Activated CD4-positive, alpha-beta memory T cell treated with anti-CD3 and anti-CD28 coated beads, Interleukin-2, amount 10 ng/mL, durations not matched to agents 7 days and 5 days (primary cell): ENCODE data around the gene KCNA2. TPM values are rescaled to one million over a fixed set of nuclear protein-coding genes. Genes with fewer than 3 reads are reported as not detected.

Source experiments
- CTCF ChIA-PET: fragments of 350-600 bp; sonication (Branson Sonifier 250); formaldehyde crosslinking; loops from one replicate; lab custom pipeline; 2021; ENCODE audit warnings: antibody characterized with exemption, inconsistent platforms; lab: Charles Lee
- POLR2A ChIA-PET: fragments of 350-600 bp; sonication (Branson Sonifier 250); formaldehyde crosslinking; loops from one replicate; lab custom pipeline; 2021; ENCODE audit warnings: antibody characterized with exemption; lab: Charles Lee
- DNase-seq: peaks from one replicate; pipeline ENCODE4 v3.0.0-alpha.2; 2020
- H3K27ac Mint-ChIP-seq: one replicate; pipeline ENCODE4 v1.8.0; 2021; ENCODE audit warnings: mild to moderate bottlenecking, mixed read lengths
- H3K27me3 Mint-ChIP-seq: one replicate; pipeline ENCODE4 v1.8.0; 2021; ENCODE audit warnings: mixed read lengths
- H3K36me3 Mint-ChIP-seq: one replicate; pipeline ENCODE4 v1.8.0; 2021; ENCODE audit warnings: low read depth, mixed read lengths
- H3K4me1 Mint-ChIP-seq: one replicate; pipeline ENCODE4 v1.8.0; 2021; ENCODE audit warnings: mixed read lengths
- H3K4me3 Mint-ChIP-seq: one replicate; pipeline ENCODE4 v1.8.0; 2021; ENCODE audit warnings: mild to moderate bottlenecking, mixed read lengths
- H3K9me3 Mint-ChIP-seq: one replicate; pipeline ENCODE4 v1.8.0; 2021; ENCODE audit warnings: mixed read lengths
- total RNA-seq, 2 experiments: library from RNA; stranded (reverse); gene quantifications; one replicate each; pipeline ENCODE4 v1.2.3, GENCODE V29; 2021

Gene KCNA2
- total RNA-seq, 2 experiments from 2014 or later = 5.9 to 6.6 TPM

DNA sequence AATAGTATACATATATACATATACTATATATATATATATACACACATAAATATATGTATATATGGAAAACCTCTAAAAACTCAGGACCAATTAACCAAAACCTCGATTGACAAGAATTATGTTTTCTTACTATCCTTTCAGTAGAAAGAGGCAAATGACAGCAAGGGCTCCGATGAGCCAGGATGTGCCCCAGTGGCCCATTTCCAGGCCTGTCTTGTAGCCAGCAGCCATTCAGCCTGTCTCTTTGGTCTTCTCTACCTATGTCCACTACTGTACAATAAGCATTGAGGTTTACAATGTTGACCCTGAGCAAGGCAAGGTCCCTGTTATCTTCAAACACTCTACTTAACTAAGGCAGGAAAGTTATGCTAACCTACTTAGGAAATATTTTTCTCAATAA, 9.8 kb downstream of the KCNA2 start:
- ChIA-PET CTCF (interaction anchor here (2.3 kb wide), 1 partner anchor 23 kb away, joined by 9 read pairs; no protein-coding TSS in a partner anchor), POLR2A (interaction anchor here (1.0 kb wide), 1 partner anchor 10 kb away, joined by 3 read pairs; the partner anchor contains the start of gene KCNA2)
- H3K4me1 Mint-ChIP-seq = peaks cover 32% of the 10 kb centered on the region
- no peak for DNase-seq
- H3K9me3 Mint-ChIP-seq = no peaks in the 10 kb centered on the region
- H3K27ac Mint-ChIP-seq = no peak overlapping the region
- no peaks in the 10 kb centered on the region for H3K36me3 Mint-ChIP-seq
- H3K27me3 Mint-ChIP-seq = no peaks in the 10 kb centered on the region
- no peak overlapping the region for H3K4me3 Mint-ChIP-seq

DNA sequence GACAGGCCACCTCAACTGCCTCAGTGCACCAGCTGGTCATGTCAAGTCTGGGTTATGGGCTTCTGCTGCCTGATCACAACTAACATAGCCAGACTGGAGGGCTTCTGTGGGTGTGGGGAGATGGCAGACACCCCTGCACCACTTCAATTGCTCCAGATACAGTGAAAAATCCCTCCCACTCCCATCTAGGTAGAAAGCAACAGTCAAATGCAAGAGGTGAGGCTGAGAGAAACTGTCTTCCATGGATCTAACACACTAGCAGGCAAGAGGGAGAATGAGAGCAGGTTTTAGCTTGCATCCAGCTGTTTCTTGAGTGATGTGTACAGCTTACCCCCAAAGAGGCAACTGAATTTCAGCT, 10.8 kb downstream of the KCNA2 start:
- ChIA-PET CTCF (interaction anchor here (2.7 kb wide), 1 partner anchor 10 kb away, joined by 17 read pairs; the partner anchor contains the start of gene KCNA2), POLR2A (interaction anchor here (1.0 to 1.9 kb wide), 3 partner anchors 9 to 24 kb away, joined by 3 to 13 read pairs (median 3); partner anchors contain the start of gene KCNA2)
- Mint-ChIP-seq H3K27ac (no peak overlapping the region), H3K4me3 (no peak overlapping the region), H3K36me3 (no peaks in the 10 kb centered on the region), H3K9me3 (no peaks in the 10 kb centered on the region), H3K27me3 (peaks cover 2% of the 10 kb centered on the region), H3K4me1 (peaks cover 32% of the 10 kb centered on the region)
- DNase-seq = no peak

GRCh38 chr1:110594456-110595352, 11.5 kb downstream of the KCNA2 start:
- Mint-ChIP-seq H3K27ac (no peak overlapping the region), H3K4me3 (no peak overlapping the region), H3K27me3 (peaks cover 2% of the 10 kb centered on the region), H3K9me3 (no peaks in the 10 kb centered on the region), H3K4me1 (peaks cover 32% of the 10 kb centered on the region), H3K36me3 (no peaks in the 10 kb centered on the region)
- no peak for DNase-seq
- CTCF ChIA-PET = interaction anchor here (0.9 to 3.3 kb wide), 5 partner anchors 11 to 189 kb away, joined by 3 to 17 read pairs (median 9); partner anchors contain the start of gene KCNA2
- POLR2A ChIA-PET = interaction anchor here (0.9 to 1.9 kb wide), 5 partner anchors 10 to 80 kb away, joined by 3 to 13 read pairs (median 3); partner anchors contain the start of gene KCNA2

- Mint-ChIP-seq H3K9me3 (no peaks in the 10 kb centered on the region), H3K27me3 (peaks cover 4% of the 10 kb centered on the region), H3K4me1 (peaks cover 32% of the 10 kb centered on the region), H3K36me3 (no peaks in the 10 kb centered on the region), H3K4me3 (no peak overlapping the region), H3K27ac (peak overlapping the region; percentile 28)
- CTCF ChIA-PET = interaction anchor here (0.9 to 3.3 kb wide), 5 partner anchors 12 to 190 kb away, joined by 3 to 17 read pairs (median 9); partner anchors contain the start of gene KCNA2
- POLR2A ChIA-PET = interaction anchor here (0.9 to 1.9 kb wide), 4 partner anchors 9 to 80 kb away, joined by 3 to 13 read pairs (median 4); partner anchors contain the start of gene KCNA2
- no peak for DNase-seq
These were observed 12.3 kb downstream of the KCNA2 start for GRCh38 chr1:110593902-110594301.

DNA sequence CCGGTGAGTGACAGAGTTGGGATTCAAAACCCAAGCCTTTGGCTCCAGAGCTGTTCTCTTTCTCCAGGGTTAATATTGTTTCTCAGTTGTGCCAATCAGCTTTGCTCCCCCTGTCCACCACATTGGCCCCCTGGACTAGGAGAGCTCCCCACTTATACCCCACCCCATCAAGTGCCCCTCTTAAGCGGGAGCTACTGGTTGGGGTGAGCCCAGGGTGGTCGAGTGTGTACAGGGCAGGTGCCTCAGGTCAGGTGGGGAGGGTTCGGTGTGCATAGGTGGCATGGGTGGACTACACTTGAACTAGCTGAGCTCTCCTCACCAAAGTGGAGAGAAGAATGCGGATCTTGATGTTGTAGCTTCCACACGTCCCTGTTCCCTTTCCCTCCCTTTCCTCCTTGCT, 14.2 kb downstream of the KCNA2 start:
- peaks cover 32% of the 10 kb centered on the region for H3K4me1 Mint-ChIP-seq
- DNase-seq = no peak
- peaks cover 9% of the 10 kb centered on the region for H3K27me3 Mint-ChIP-seq
- H3K27ac Mint-ChIP-seq = no peak overlapping the region
- H3K36me3 Mint-ChIP-seq = no peaks in the 10 kb centered on the region
- no peaks in the 10 kb centered on the region for H3K9me3 Mint-ChIP-seq
- CTCF ChIA-PET = interaction anchor here (0.6 to 3.3 kb wide), 3 partner anchors 28 to 190 kb away, joined by 3 to 11 read pairs (median 4); no protein-coding TSS in a partner anchor
- H3K4me3 Mint-ChIP-seq = no peak overlapping the region
- POLR2A ChIA-PET = interaction anchor here (1.5 kb wide), 1 partner anchor 12 kb away, joined by 3 read pairs; no protein-coding TSS in a partner anchor

- ChIA-PET POLR2A (no interaction called here), CTCF (interaction anchor here (0.7 to 0.8 kb wide), 2 partner anchors 18 to 33 kb away, joined by 3 read pairs; no protein-coding TSS in a partner anchor)
- no peaks in the 10 kb centered on the region for H3K36me3 Mint-ChIP-seq
- no peak overlapping the region for H3K27ac Mint-ChIP-seq
- H3K9me3 Mint-ChIP-seq = no peaks in the 10 kb centered on the region
- H3K4me1 Mint-ChIP-seq = peaks cover 16% of the 10 kb centered on the region
- H3K4me3 Mint-ChIP-seq = no peak overlapping the region
- H3K27me3 Mint-ChIP-seq = peaks cover 11% of the 10 kb centered on the region
- no peak for DNase-seq
These were observed 17.2 kb downstream of the KCNA2 start for GRCh38 chr1:110588991-110589390.

DNA sequence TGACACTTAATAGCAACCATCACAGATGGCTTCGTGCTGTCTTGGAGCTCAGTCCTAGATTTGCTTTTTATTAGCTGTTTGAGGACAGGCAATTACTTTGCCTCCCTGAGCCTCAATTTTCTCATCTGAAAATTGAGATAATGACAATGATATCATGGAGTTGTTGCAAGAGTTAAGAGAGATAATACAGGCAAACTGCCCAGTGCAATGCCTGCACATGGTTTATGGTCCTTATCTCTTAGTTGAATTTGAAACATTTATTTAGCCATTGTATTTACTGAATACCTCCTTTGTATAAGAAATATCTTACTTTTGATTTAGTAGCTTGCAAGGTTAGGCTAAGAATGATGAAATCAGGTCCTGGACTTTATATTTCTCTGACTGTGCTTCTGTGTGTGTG, 17.7 kb downstream of the KCNA2 start:
- CTCF ChIA-PET = interaction anchor here (0.8 kb wide), 1 partner anchor 33 kb away, joined by 3 read pairs; no protein-coding TSS in a partner anchor
- H3K4me1 Mint-ChIP-seq = peaks cover 11% of the 10 kb centered on the region
- no peaks in the 10 kb centered on the region for H3K9me3 Mint-ChIP-seq
- H3K4me3 Mint-ChIP-seq = no peak overlapping the region
- H3K36me3 Mint-ChIP-seq = no peaks in the 10 kb centered on the region
- peaks cover 11% of the 10 kb centered on the region for H3K27me3 Mint-ChIP-seq
- H3K27ac Mint-ChIP-seq = no peak overlapping the region
- DNase-seq = no peak
- POLR2A ChIA-PET = no interaction called here

DNA sequence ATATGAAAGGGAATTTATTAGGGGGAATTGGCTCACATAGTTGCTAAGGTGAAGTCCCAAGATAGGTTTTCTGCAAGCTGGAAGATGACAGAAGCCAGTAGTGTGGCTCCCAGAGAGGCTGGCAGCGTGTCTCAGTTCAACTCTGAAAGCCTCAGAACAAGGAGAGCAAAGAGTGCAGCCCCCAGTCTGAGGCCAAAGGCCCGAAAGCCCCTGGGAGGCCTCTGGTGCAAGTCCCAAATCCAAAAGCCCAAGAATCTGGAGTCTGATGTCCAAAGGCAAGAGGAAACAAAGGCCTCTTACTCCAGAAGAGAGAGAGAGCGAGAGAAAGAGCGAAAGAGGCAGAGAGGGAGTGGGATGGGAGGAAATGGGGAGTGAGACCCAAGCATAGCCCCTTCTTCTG, 18.3 kb downstream of the KCNA2 start:
- Mint-ChIP-seq H3K27ac (no peak overlapping the region), H3K36me3 (no peaks in the 10 kb centered on the region), H3K9me3 (no peaks in the 10 kb centered on the region), H3K27me3 (peaks cover 11% of the 10 kb centered on the region), H3K4me3 (no peak overlapping the region), H3K4me1 (peaks cover 7% of the 10 kb centered on the region)
- DNase-seq = no peak
- ChIA-PET POLR2A (no interaction called here), CTCF (no interaction called here)

GRCh38 chr1:110585481-110585880, 20.7 kb downstream of the KCNA2 start:
- CTCF ChIA-PET = interaction anchor here (1.2 kb wide), 1 partner anchor 196 kb away, joined by 4 read pairs; no protein-coding TSS in a partner anchor
- no peaks in the 10 kb centered on the region for H3K36me3 Mint-ChIP-seq
- POLR2A ChIA-PET = interaction anchor here (1.4 kb wide), 1 partner anchor 8 kb away, joined by 6 read pairs; no protein-coding TSS in a partner anchor
- H3K4me1 Mint-ChIP-seq = no peaks in the 10 kb centered on the region
- H3K27ac Mint-ChIP-seq = no peak overlapping the region
- H3K4me3 Mint-ChIP-seq = no peak overlapping the region
- peaks cover 9% of the 10 kb centered on the region for H3K27me3 Mint-ChIP-seq
- H3K9me3 Mint-ChIP-seq = no peaks in the 10 kb centered on the region
- no peak for DNase-seq

DNA sequence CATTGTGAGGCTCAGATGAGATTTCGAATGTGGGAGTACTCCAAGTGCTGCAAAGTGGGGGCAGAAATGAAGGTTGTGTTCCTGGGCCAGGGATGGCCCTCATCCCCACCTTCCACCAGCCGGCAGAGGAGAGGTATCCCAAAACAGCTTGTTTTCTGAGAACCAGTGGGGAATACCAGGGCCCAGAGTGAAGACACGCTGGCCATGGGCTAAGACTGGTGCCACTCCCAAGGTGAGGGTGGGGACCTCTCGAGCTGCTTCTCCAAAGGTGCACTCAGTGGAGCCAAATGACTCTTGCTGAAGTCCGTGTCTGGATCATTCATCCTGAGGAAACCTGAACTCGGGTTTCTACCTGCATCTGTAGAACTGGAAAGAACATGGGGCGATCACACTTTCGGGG, 22.1 kb downstream of the KCNA2 start:
- H3K27me3 Mint-ChIP-seq = peaks cover 18% of the 10 kb centered on the region
- no peak for DNase-seq
- CTCF ChIA-PET = no interaction called here
- H3K4me1 Mint-ChIP-seq = no peaks in the 10 kb centered on the region
- H3K9me3 Mint-ChIP-seq = no peaks in the 10 kb centered on the region
- H3K27ac Mint-ChIP-seq = no peak overlapping the region
- no peaks in the 10 kb centered on the region for H3K36me3 Mint-ChIP-seq
- H3K4me3 Mint-ChIP-seq = no peak overlapping the region
- POLR2A ChIA-PET = interaction anchor here (1.4 kb wide), 1 partner anchor 10 kb away, joined by 6 read pairs; no protein-coding TSS in a partner anchor

GRCh38 chr1:110583505-110583904, 22.7 kb downstream of the KCNA2 start:
- no peaks in the 10 kb centered on the region for H3K4me1 Mint-ChIP-seq
- peaks cover 18% of the 10 kb centered on the region for H3K27me3 Mint-ChIP-seq
- ChIA-PET POLR2A (no interaction called here), CTCF (interaction anchor here (1.3 kb wide), 1 partner anchor 24 kb away, joined by 3 read pairs; no protein-coding TSS in a partner anchor)
- H3K27ac Mint-ChIP-seq = no peak overlapping the region
- H3K36me3 Mint-ChIP-seq = no peaks in the 10 kb centered on the region
- H3K4me3 Mint-ChIP-seq = no peak overlapping the region
- DNase-seq = no peak
- H3K9me3 Mint-ChIP-seq = no peaks in the 10 kb centered on the region

GRCh38 chr1:110582378-110582777, 23.8 kb downstream of the KCNA2 start:
- CTCF ChIA-PET = interaction anchor here (0.8 to 1.3 kb wide), 2 partner anchors 25 to 86 kb away, joined by 3 read pairs; no protein-coding TSS in a partner anchor
- DNase-seq = no peak
- Mint-ChIP-seq H3K4me1 (no peaks in the 10 kb centered on the region), H3K27ac (no peak overlapping the region), H3K9me3 (no peaks in the 10 kb centered on the region), H3K4me3 (no peak overlapping the region), H3K27me3 (peaks cover 19% of the 10 kb centered on the region), H3K36me3 (no peaks in the 10 kb centered on the region)
- POLR2A ChIA-PET = no interaction called here
